DMS 273 treated with DMSO at 0.1 percent for 48 hours (cell line): Measurements from ENCODE around the gene DIPK1A.
A peak's percentile ranks its signal among the peaks of the same experiment; 100 is the strongest.

Experiments used
- DNase-seq: peaks from one replicate; lab custom pipeline; 2025; lab: John Stamatoyannopoulos, UW

Gene DIPK1A

DNA sequence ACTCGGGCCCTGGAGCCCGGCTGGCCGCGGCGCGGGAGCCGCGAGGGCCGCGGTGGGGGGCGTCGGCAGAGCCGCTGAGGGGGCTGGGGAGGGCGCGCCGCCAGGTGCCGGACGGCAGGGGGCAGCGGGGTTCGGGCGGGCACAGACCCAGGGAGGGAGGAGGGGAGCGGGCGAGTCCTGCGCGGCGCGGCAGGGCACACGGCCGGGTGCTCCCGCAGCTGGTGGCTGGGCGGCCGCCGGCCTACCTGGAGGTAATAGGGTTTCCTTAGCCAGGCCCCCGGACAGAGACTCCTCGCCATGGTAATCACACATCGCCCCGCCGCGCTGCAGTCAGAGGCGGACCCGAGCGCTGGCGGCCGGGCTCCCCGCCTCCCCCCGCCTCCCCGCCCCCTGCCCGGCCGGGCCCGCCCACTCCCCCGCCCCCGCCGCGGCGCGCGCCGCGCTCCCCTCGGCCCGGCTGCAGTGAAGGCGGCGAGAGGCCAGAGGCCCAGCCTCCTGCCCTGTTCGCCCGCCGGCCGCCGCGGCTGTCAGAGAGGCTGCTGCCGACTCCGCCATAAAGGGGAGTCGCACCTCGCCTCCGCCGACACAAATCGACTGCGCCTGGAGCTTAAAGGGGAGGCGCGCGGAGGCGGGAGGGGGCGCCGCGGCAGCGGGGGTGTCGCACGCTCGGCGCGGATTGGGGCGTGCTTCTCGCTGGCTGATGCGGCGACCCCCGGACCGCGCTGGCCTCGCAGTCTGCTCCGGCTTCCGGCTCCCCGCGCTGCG lies at the start of gene DIPK1A:
DIPK1A (minus strand) TSS at position 332 of the 765 bp plus-strand sequence; CDS start at position 299, 33 bp downstream.
- DNase-seq = peak; percentile 65

- DNase-seq = no peak
These were observed 46.8 kb upstream of the DIPK1A start for GRCh38 chr1:93007941-93008577.

GRCh38 chr1:93005252-93005598 lies 44.0 kb upstream of the DIPK1A start:
- no peak for DNase-seq

- DNase-seq = no peak
These were observed 43.4 kb upstream of the DIPK1A start for GRCh38 chr1:93004566-93005251.

DNA sequence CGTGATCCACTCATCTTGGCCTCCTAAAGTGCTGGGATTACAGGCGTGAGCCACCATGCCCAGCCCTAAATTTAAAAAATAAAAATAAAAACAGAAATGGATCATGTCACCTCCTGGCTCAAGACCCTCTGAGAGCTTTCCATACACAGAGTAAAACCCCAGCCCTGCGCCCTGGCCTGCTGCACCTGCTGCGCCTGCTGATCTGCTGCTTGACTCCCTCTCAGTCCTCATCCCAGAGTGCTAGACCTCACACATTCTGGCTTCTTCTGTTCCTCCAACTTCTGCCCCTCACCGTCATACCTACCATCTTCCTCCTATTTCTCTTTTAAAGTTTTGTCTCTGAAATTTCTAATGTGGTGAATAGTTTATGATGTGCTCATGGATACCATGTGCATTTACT lies 42.7 kb upstream of the DIPK1A start:
- no peak for DNase-seq

DNA sequence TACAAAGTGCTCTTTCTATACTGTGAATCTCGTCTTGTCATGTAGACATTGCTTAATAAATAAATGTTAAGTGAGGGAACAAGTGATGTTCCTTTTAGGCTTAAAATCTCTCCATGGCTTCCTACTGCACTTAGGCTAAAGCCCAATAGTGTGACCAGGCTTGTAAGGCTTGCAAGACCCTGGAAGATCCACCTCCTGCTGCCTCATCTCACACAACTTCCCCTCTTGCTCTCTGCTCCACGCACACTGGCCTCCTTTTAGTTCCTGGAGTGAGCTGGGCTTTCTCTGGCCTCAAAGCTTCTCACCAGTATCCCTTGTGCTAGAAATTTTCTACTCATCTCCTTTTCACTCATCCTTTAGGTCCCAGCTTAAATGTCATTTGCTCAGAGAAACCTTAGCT lies 41.5 kb upstream of the DIPK1A start:
- no peak for DNase-seq

- no peak for DNase-seq
These were observed 40.6 kb upstream of the DIPK1A start for GRCh38 chr1:93001893-93002292.

GRCh38 chr1:93000751-93001175 lies 39.5 kb upstream of the DIPK1A start:
- DNase-seq = no peak

DNA sequence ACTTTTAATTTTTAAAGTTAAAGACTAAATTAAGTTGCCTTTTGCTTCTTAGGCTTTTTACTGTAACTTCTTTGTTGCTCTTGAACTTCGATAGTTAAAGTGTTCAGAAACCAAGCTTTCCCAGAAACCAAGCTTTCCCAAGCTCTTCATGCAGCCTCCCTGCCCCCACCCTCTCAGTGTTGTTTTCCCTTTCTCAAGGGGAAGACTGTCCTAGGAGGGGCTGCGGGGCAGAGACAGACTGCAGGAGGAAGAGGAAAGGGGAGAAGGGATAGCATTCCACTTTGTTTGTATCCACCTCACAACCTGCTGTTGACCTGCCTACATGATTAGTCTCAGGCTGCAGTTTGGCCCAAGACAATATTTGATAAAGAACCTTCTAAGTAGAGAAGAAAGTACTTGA lies 39.0 kb upstream of the DIPK1A start:
- DNase-seq = no peak

GRCh38 chr1:92998821-92999220 lies 37.6 kb upstream of the DIPK1A start:
- no peak for DNase-seq

DNA sequence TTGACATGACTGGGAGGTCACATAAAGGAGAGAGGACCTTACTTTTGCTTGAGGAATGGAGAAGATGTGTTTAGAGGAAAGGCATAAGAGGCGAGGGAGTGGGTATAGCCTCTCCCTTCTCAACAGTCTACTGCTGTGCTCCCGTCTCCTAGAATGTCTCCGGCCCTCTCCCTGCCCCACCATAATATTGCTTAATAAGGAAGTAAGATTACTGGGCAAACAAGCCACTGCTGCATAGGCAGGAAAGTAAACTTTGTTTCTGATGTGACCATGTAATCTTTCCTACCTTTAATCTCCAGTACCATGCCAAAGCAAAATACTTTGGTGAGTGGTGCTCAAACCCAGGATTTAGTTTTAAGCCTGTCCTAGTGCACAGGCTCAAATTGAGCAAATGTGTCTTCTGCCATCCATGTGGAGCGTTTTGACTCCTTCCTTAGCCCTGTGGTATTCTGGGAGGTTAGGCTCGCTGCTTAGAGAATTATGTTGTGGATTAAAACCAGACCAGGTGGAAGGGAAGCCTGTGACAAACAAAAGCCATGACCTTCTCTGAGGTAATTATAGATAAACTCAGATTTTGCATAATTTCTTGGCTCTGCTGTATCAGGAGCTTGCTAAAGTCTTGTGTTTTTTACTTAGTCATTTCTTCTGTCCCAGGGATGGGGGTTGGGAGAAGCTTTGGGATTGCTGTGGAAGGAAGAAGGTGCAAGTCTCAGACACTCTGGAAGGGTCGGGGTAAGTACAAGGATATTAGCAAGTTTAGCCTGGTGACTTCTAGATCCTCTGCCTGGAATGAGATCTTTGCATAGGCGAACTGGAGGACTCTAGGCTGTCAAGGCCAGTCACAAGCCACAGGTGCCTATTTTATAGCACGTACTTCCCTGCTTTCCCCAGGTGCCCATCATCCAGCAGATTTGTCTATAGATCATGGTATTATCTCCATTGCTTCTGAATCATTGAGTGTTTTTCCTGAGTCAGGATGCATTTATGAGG lies 34.5 kb upstream of the DIPK1A start:
- DNase-seq = no peak

GRCh38 chr1:92994105-92994712 lies 32.9 kb upstream of the DIPK1A start:
- peak; percentile 39 for DNase-seq

DNA sequence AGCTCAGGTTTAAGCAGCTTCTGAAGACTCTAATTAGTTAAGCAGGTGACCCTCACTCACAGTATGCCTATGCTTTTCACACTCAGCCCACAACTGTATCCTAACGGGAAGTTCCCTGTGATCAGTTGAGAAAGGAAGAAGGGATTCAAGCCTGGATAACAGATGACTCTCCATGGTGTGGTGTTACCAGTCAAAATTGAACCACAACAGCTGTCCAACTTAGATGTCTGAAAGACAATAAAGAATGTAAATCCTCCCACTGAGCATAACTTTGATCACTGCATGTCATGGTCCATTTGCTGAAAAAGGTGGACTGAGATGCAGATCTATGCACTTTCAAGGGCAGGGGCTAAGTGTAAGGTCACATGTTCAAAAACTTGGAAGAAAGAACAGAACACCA lies 32.3 kb upstream of the DIPK1A start:
- DNase-seq = no peak

- DNase-seq = no peak
These were observed 31.6 kb upstream of the DIPK1A start for GRCh38 chr1:92992877-92993276.

- no peak for DNase-seq
These were observed 30.8 kb upstream of the DIPK1A start for GRCh38 chr1:92992054-92992453.

GRCh38 chr1:92990828-92991227 lies 29.6 kb upstream of the DIPK1A start:
- no peak for DNase-seq

DNA sequence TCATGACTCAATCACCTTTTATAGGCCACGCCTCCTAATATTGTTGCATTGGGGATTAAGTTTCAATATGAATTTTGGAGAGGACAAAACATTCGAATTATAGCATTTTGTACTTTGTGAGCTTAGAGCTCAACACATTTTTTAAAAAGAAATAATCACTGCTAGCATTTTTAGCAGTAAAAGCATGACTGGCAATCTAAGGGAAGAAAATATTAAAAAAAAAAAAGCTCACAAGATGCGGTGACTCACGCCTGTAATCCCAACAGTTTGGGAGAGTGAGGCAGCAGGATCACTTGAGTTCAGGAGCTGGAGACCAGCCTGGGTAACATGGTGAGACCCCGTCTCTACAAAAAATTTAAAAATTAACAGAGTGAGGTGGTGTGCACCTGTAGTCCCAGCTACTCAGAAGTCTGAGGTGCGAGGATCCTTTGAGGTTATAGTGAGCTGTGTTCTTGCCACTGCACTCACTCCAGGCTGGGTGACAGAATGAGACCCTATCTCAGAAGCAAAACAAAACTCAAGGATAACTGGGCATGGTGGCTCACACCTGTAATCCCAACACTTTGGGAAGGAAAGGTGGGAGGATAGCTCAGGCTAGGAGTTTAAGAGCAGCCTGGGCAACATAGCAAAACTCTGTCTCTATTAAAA lies 28.8 kb upstream of the DIPK1A start:
- DNase-seq = no peak

- DNase-seq = no peak
These were observed 28.0 kb upstream of the DIPK1A start for GRCh38 chr1:92989253-92989652.

DNA sequence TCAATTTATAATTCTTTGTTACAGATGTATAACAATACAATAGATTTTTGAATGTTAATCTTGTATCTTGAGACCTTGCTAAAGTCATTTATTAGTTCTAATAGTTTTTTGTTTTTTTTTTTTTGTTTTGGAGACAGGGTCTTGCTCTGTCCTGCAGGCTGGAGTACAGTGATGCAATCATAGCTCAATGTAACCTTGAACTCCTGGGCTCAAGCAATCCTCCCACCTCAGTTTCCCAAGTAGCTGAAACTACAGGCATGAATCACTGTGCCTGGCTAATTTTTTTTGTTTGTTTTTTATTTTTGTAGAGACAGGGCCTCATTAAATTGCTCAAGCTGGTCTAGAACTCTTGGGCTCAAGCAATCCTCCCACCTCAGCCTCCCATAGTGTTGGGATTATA lies 26.2 kb upstream of the DIPK1A start:
- no peak for DNase-seq

DNA sequence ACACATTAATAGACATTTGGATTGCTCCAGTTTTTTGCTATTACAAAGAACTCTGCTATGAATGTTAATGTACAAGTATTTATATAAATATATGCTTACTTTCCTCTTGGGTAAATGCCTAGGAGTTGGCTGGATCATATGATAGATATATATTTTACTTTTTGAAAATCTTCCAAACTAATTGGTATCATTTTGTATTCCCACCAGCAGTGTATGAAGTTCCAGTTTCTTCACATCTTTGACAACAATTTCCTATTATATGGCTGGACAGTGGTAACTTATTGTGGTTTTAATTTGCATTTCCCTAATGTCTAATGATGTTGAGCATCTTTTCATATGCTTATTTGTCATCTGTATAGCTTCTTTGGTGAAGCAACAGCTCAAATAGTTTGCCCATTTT lies 23.8 kb upstream of the DIPK1A start:
- no peak for DNase-seq
